Measurements from ENCODE around the gene PACC1. TPM values are rescaled to one million over a fixed set of nuclear protein-coding genes. Genes with fewer than 3 reads are reported as not detected.

Gene PACC1
- total RNA-seq, 4 donors from 2014 or later, result 1.6 to 7.4 (median 3.0) TPM

DNA sequence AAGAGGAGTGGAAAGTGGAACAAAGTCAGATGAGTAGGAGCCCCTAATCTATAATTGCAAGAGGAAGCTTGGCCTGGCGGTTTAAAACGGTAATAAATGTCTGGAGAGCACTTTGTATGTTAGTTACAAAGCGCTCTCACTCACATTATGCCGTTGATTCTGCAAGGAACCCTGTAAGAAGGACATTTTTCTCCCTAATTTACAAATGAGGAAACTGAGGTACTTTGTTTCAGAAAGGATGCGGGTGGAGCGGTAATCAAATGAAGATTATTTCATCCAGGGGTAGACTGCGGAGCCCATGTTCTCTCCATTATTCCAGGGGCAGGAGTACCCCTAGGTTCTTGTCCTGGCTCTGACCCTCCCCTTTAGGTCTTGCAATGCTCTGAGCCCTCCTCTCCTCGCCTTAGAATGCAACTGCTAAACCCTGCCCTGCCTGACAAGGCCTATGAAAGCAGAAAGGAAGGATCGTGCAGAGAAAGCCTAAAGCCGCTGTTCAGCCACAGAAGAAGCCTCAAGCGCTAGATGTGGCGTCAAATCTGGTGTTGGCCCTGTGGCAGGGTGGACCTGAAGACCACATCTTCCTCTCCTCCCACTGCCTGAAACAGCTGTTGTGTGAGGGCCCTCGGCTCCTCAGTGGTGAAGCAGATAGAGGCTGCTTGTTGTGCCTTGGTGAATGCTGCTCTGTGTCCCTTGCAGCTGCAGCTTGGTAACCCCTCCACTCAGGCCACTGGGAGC, 588 bp upstream of the PACC1 start:
- no peak for TF ChIP-seq POLR2A (IDR thresholded peaks at IDR 0.05)
- TF ChIP-seq CTCF (IDR thresholded peaks at IDR 0.05), result peak in 2 of 6 experiments; percentile 0 to 13
- H3K27me3 ChIP-seq, result no peaks in the 10 kb centered on the region
- peaks cover 0 to 6% (median 3%) of the 10 kb centered on the region in 4 donors for H3K4me1 ChIP-seq
- H3K36me3 ChIP-seq, result no peaks in the 10 kb centered on the region
- H3K27ac ChIP-seq, result peak overlapping the region; percentile 49 to 87 (median 68)
- H3K4me3 ChIP-seq, result peak overlapping the region; percentile 76 to 89 (median 86)
- DNase-seq, result no peak
- no peaks in the 10 kb centered on the region for H3K9me3 ChIP-seq

DNA sequence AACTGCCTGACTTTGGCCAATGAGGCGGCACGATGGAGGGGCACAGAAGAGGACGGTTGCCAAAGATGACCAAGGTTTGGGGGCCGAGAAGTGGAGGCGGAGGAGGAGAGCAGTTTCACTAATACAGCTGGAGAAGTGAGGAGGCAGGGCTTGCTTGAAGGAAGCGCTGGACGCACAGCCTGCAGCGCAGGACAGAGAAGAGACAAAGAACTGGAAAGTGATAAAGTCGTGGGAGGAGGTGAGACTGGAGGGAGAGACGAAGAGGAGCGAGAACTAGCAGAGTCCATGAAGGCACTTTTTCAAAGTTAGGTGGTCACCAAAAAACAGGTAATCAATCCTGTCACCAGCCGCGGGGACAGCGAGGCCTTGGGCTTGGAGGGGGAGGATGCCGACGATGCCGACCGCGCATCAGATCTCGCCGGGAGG, 771 bp downstream of the PACC1 start:
- no peaks in the 10 kb centered on the region for H3K36me3 ChIP-seq
- H3K4me1 ChIP-seq, result peaks cover 0 to 6% (median 3%) of the 10 kb centered on the region in 4 donors
- no peak for DNase-seq
- no peaks in the 10 kb centered on the region for H3K9me3 ChIP-seq
- H3K27me3 ChIP-seq, result no peaks in the 10 kb centered on the region
- peak overlapping the region; percentile 76 to 89 (median 86) for H3K4me3 ChIP-seq
- peak overlapping the region in 2 of 4 donors; percentile 70 to 87 for H3K27ac ChIP-seq
- TF ChIP-seq POLR2A (IDR thresholded peaks at IDR 0.05) (no peak), CTCF (IDR thresholded peaks at IDR 0.05) (no peak)

- no peak for TF ChIP-seq POLR2A (IDR thresholded peaks at IDR 0.05)
- peaks cover 0 to 11% (median 0%) of the 10 kb centered on the region in 3 donors for H3K36me3 ChIP-seq
- H3K4me1 ChIP-seq, result peaks cover 0 to 6% (median 3%) of the 10 kb centered on the region in 4 donors
- DNase-seq, result no peak
- H3K4me3 ChIP-seq, result no peak overlapping the region
- no peaks in the 10 kb centered on the region for H3K9me3 ChIP-seq
- no peak overlapping the region for H3K27ac ChIP-seq
- no peaks in the 10 kb centered on the region for H3K27me3 ChIP-seq
Measured at GRCh38 chr1:212412374-212412773, 2.3 kb downstream of the PACC1 start.

- peak in 2 of 3 donors; percentile 57 to 75 for DNase-seq
- Histone ChIP-seq H3K4me3 (no peak overlapping the region), H3K9me3 (no peaks in the 10 kb centered on the region), H3K27ac (no peak overlapping the region), H3K36me3 (peaks cover 0 to 23% (median 0%) of the 10 kb centered on the region in 3 donors), H3K4me1 (peaks cover 0 to 6% (median 2%) of the 10 kb centered on the region in 4 donors), H3K27me3 (no peaks in the 10 kb centered on the region)
- TF ChIP-seq POLR2A (IDR thresholded peaks at IDR 0.05) (no peak), CTCF (IDR thresholded peaks at IDR 0.05) (no peak)
Measured at GRCh38 chr1:212410231-212410820, 4.4 kb downstream of the PACC1 start.

DNA sequence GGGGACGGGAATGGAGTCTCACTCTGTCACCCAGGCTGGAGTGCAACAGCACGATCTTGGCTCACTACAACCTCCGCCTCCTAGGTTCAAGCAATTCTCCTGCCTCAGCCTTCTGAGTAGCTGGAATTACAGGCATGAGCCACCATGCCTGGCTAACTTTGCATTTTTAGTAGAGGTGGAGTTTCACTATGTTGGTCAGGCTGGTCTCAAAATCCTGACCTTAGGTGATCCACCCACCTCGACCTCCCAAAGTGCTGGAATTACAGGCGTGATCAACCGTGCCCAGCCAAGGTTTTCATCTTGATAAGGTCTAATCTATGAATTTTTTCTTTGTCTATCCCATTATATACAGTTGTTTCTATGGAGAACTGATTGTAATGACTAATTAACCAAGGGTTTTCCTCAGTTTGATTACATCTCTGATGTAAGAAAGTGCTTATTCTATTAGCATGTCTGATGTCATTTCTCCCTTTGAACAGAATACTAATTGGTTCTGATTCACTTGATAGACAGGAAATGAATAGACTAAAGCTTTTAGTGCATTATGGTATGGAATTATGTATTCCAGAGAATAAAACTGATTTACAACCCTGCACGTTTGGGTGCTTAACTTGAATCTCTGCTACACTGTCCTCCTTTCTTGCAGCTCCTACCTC, 11.9 kb downstream of the PACC1 start:
- DNase-seq, result no peak
- H3K4me3 ChIP-seq, result no peak overlapping the region
- TF ChIP-seq POLR2A (IDR thresholded peaks at IDR 0.05) (no peak), CTCF (IDR thresholded peaks at IDR 0.05) (no peak)
- no peaks in the 10 kb centered on the region for H3K9me3 ChIP-seq
- peaks cover 0 to 16% (median 0%) of the 10 kb centered on the region in 3 donors for H3K36me3 ChIP-seq
- H3K4me1 ChIP-seq, result no peaks in the 10 kb centered on the region
- no peaks in the 10 kb centered on the region for H3K27me3 ChIP-seq
- H3K27ac ChIP-seq, result no peak overlapping the region
